Measurements from ENCODE around the gene MIF. TPM values are rescaled to one million over a fixed set of nuclear protein-coding genes. Genes with fewer than 3 reads are reported as not detected.

MIF gene
- total RNA-seq, 1 experiment from 2014 or later, result 1,068 TPM

Other genes with a start within 250 kb of the MIF start
- gene RGL4, start 203.4 kb upstream of the MIF start, total RNA-seq (2021), result not detected in 2 replicates
- gene ZNF70, start 143.3 kb upstream of the MIF start, total RNA-seq (2021), result 3.2 and 3.5 TPM in 2 replicates
- gene VPREB3, start 140.0 kb upstream of the MIF start, total RNA-seq (2021), result 0.50 TPM in 2 replicates
- gene C22orf15, start 131.4 kb upstream of the MIF start, total RNA-seq (2021), result 0.81 and 1.8 TPM in 2 replicates
- 47.5 and 53.7 TPM in 2 replicates for gene CHCHD10, start 126.4 kb upstream of the MIF start, total RNA-seq (2021)
- gene MMP11, start 121.5 kb upstream of the MIF start, total RNA-seq (2021), result 4.9 and 5.3 TPM in 2 replicates
- 132 and 136 TPM in 2 replicates for gene SMARCB1, start 107.4 kb upstream of the MIF start, total RNA-seq (2021)
- gene DERL3, start 55.4 kb upstream of the MIF start, total RNA-seq (2021), result 9.0 and 9.8 TPM in 2 replicates
- 12.1 and 15.0 TPM in 2 replicates for gene SLC2A11, start 36.5 kb upstream of the MIF start, total RNA-seq (2021)
- gene GSTT2B, start 66.8 kb downstream of the MIF start, total RNA-seq (2021), result 4.5 and 4.7 TPM in 2 replicates
- gene DDTL, start 72.5 kb downstream of the MIF start, total RNA-seq (2021), result not detected in 2 replicates
- gene DDT, start 80.1 kb downstream of the MIF start, total RNA-seq (2021), result 177 and 185 TPM in 2 replicates
- gene GSTT2, start 85.8 kb downstream of the MIF start, total RNA-seq (2021), result 0.22 and 0.24 TPM in 2 replicates
- gene GSTT4, start 111.1 kb downstream of the MIF start, total RNA-seq (2021), result not detected in 2 replicates
- 68.0 and 73.7 TPM in 2 replicates for gene CABIN1, start 116.9 kb downstream of the MIF start, total RNA-seq (2021)